HepG2 (cell line): ENCODE measurements around the gene PPP1R15B. TPM values are rescaled to one million over a fixed set of nuclear protein-coding genes. Genes with fewer than 3 reads are reported as not detected.

Experiments used
- ATAC-seq: fragments of 200-7000 bp; cut with Tn5 transposase; 3 replicates; pipeline ENCODE4 v1.9.1; 2020; ENCODE audit warnings: mild to moderate bottlenecking, moderate library complexity
- BruUV-seq: library from RNA; stranded (reverse); fragments of 400-500 nt; replicated peaks from 2 replicates; lab custom pipeline; 2021; lab: Mats Ljungman, UMichigan
- CTCF ChIA-PET: fragments of 300-600 bp; formaldehyde crosslinking; extraction: SDS; loops from one replicate; lab custom pipeline; 2021; ENCODE audit warnings: low total read pairs, inconsistent platforms, low intra/inter-chr PET ratio; lab: Yijun Ruan, JAX
- POLR2A ChIA-PET: fragments of 350-600 bp; sonication (Branson Sonifier 250); formaldehyde crosslinking; loops from one replicate; lab custom pipeline; 2020; ENCODE audit warnings: antibody characterized with exemption, inconsistent platforms; lab: Yijun Ruan, JAX
- DNase-seq: peaks from one replicate; pipeline ENCODE4 v3.0.0-alpha.2; 2015; ENCODE audit warnings: low spot score
- FAIRE-seq: peaks from 3 replicates; lab custom pipeline; 2011; peaks lifted over from hg19 to GRCh38; lab: Jason Lieb, UNC
- H2AFZ ChIP-seq: one replicate; pipeline ENCODE4 v1.6.1; 2011; ENCODE audit warnings: low read length, inconsistent platforms
- H3K27ac ChIP-seq: fragments of 300-600 bp; 3 replicates; pipeline ENCODE4 v1.8.0; 2011; ENCODE audit warnings: mixed run types, mild to moderate bottlenecking, mixed read lengths, low read length, inconsistent platforms; ENCODE audit not compliant: insufficient read depth; ENCODE audit errors: extremely low read length
- H3K27me3 ChIP-seq, 2 experiments: fragments of 200-600 bp in 1 of 2; 2 replicates in 1 of 2; 3 replicates in 1 of 2; pipeline versions ENCODE4 v1.6.0 to v1.8.0; 2011; ENCODE audit warnings: low read length in 2 of 2, mild to moderate bottlenecking in 2 of 2, moderate library complexity in 2 of 2, inconsistent platforms in 1 of 2; ENCODE audit not compliant: insufficient read depth in 2 of 2, control insufficient read depth in 1 of 2
- H3K36me3 ChIP-seq, 2 experiments: fragments of 200-600 bp in 1 of 2; replicated peaks in 1 of 2; 2 replicates in 1 of 2; 3 replicates in 1 of 2; pipeline versions ENCODE4 v1.5.1 to v1.8.0; 2011; ENCODE audit warnings: low read length in 2 of 2, inconsistent platforms in 1 of 2; ENCODE audit not compliant: insufficient read depth in 2 of 2, control insufficient read depth in 1 of 2
- H3K4me1 ChIP-seq: 2 replicates; pipeline ENCODE4 v1.5.1; 2012; ENCODE audit warnings: low read length, inconsistent platforms; ENCODE audit not compliant: insufficient read depth
- H3K4me2 ChIP-seq: 2 replicates; pipeline ENCODE4 v1.6.0; 2011; ENCODE audit warnings: low read depth, low read length, inconsistent platforms
- H3K4me3 ChIP-seq, 3 experiments: fragments of 200-600 bp in 1 of 3; sonication (generic), shearing (Covaris generic) in 1 of 3; replicated peaks in 1 of 3; 2 replicates each; pipeline ENCODE4 v1.5.1; 2011 to 2016; ENCODE audit warnings: low read length in 3 of 3, inconsistent platforms in 2 of 3, low read depth in 2 of 3, mild to moderate bottlenecking in 2 of 3, control low read depth in 1 of 3, mixed read lengths in 1 of 3; ENCODE audit not compliant: insufficient read depth in 1 of 3
- H3K79me2 ChIP-seq: one replicate; pipeline ENCODE4 v1.6.1; 2011; ENCODE audit warnings: low read length, inconsistent platforms; ENCODE audit not compliant: insufficient read depth
- H3K9ac ChIP-seq: 2 replicates; pipeline ENCODE4 v1.6.0; 2011; ENCODE audit warnings: mild to moderate bottlenecking, low read depth, low read length, inconsistent platforms; ENCODE audit not compliant: insufficient read depth
- H3K9me3 ChIP-seq: 2 replicates; pipeline ENCODE4 v1.5.1; 2012; ENCODE audit warnings: mild to moderate bottlenecking, low read length
- H4K20me1 ChIP-seq: 2 replicates; pipeline ENCODE4 v1.6.0; 2011; ENCODE audit warnings: inconsistent platforms, mild to moderate bottlenecking, low read length, moderate library complexity; ENCODE audit not compliant: insufficient read depth
- MYC ChIP-seq: sonication (generic); formaldehyde crosslinking; IDR thresholded peaks from 2 replicates; pipeline ENCODE4 v1.9.0; 2021; ENCODE audit warnings: missing genetic modification reagents, borderline replicate concordance
- TOPORS ChIP-seq: sonication (generic); formaldehyde crosslinking; IDR thresholded peaks from 2 replicates; pipeline ENCODE4 v1.8.0; 2023; ENCODE audit warnings: mild to moderate bottlenecking, missing genetic modification reagents
- U2AF1 ChIP-seq: fragments of 200-400 bp; formaldehyde crosslinking; optimal IDR thresholded peaks from 2 replicates; pipeline ENCODE3; 2017; ENCODE audit warnings: mild to moderate bottlenecking, low read depth, low read length
- ZNF609 ChIP-seq: sonication (generic); formaldehyde crosslinking; IDR thresholded peaks from 2 replicates; pipeline ENCODE4 v1.4.0; 2020; ENCODE audit warnings: mild to moderate bottlenecking, missing genetic modification reagents, borderline replicate concordance
- ZNF619 ChIP-seq: sonication (generic); formaldehyde crosslinking; IDR thresholded peaks from 2 replicates; pipeline ENCODE4 v1.4.0; 2020; ENCODE audit warnings: mild to moderate bottlenecking, missing genetic modification reagents
- ZNF841 ChIP-seq: sonication (generic); formaldehyde crosslinking; IDR thresholded peaks from 2 replicates; pipeline ENCODE4 v1.8.1; 2023; ENCODE audit warnings: missing genetic modification reagents, borderline replicate concordance
- WGBS: methylation state at CpG from one replicate; pipeline ENCODE4 v1.1.6; 2017; ENCODE audit warnings: low lambda C conversion rate; 5-methylcytosine and 5-hydroxymethylcytosine counted together
- in situ Hi-C: cut with HindIII; loops from 2 replicates; pipeline ENCODE4 v1.10.0; 2017; ENCODE audit warnings: low pct_unique_long_range_greater_than_20kb; ENCODE audit not compliant: extremely low pct_ligation_motif_present
- intact Hi-C: fragments of 100-400 bp; cut with micrococcal nuclease; formaldehyde crosslinking; loops from one replicate; pipeline ENCODE4 v1.10.0; 2022; ENCODE audit not compliant: unreplicated experiment
- polyA plus RNA-seq, 8 experiments: library from polyadenylated mRNA; depleted of rRNA in 3 of 8; stranded (reverse) in 7 of 8; unstranded in 1 of 8; fragments of >200 nt; fragmentation: Illumina TruSeq in 4 of 8; extraction: Trizol in 4 of 8; gene quantifications; 2 replicates each; pipeline versions ENCODE4 v1.2.1 to v1.2.3, GENCODE V29; 2011 to 2016; ENCODE audit warnings: low read depth in 4 of 8, missing spikeins in 1 of 8, mixed read lengths in 1 of 8; ENCODE audit not compliant: insufficient read depth in 1 of 8
- total RNA-seq, 5 experiments: library from RNA; depleted of rRNA; stranded (reverse); fragments of >200 nt; fragmentation: Illumina TruSeq; extraction: Trizol; gene quantifications; 2 replicates each; pipeline ENCODE4 v1.2.3, GENCODE V29; 2016; ENCODE audit warnings: low read depth in 1 of 5

Gene PPP1R15B
- total and polyA plus RNA-seq, 2 of the 13 experiments (the other 11 are each of a cell fraction or from before 2014, with no cell fraction given), result 13.4 to 23.8 TPM

GRCh38 chr1:204448344-204448964, 36.8 kb upstream of the PPP1R15B start (continued):
- TF ChIP-seq ZNF609, result no peak
- TF ChIP-seq ZNF841 (CRISPR knock-in tag), result no peak
- no peak for TF ChIP-seq U2AF1
- no peak for TF ChIP-seq ZNF619 (CRISPR knock-in tag)
- no peak for TF ChIP-seq MYC

- no peaks in the 10 kb centered on the region for H3K27me3 ChIP-seq
- no peaks in the 10 kb centered on the region for H4K20me1 ChIP-seq
- H3K27ac ChIP-seq, result no peak overlapping the region
- no TSS peak for BruUV-seq
- 62% methylated on average over 4 of the region's 4 CpGs for WGBS
- H3K4me3 ChIP-seq, result no peak overlapping the region
- no peak overlapping the region for H2AFZ ChIP-seq
- ChIA-PET POLR2A (interaction anchor here (1.7 kb wide), 1 partner anchor 46 kb away, joined by 7 read pairs; the partner anchor contains the start of gene PIK3C2B), CTCF (interaction anchor here (3.0 kb wide), 1 partner anchor 54 kb away, joined by 78 read pairs; no protein-coding TSS in a partner anchor)
- H3K9me3 ChIP-seq, result no peaks in the 10 kb centered on the region
- in situ Hi-C loops, result loop anchor here (5.0 kb wide), 1 partner anchor 55 kb away; no protein-coding TSS in a partner anchor
- no peak for DNase-seq
- no peaks in the 10 kb centered on the region for H3K79me2 ChIP-seq
- H3K4me1 ChIP-seq, result peaks cover 12% of the 10 kb centered on the region
- no peak overlapping the region for H3K4me2 ChIP-seq
- ATAC-seq, result no peak
- no peak for FAIRE-seq
- H3K9ac ChIP-seq, result no peak overlapping the region
- peaks cover 4 to 5% of the 10 kb centered on the region in 2 experiments; a peak in 4 of 5 replicates for H3K36me3 ChIP-seq
- no peak for TF ChIP-seq TOPORS (CRISPR knock-in tag)
- intact Hi-C loops, result loop anchor here (2.0 kb wide), 2 partner anchors 15 to 47 kb away; partner anchors contain the start of gene PIK3C2B
These were observed 36.1 kb upstream of the PPP1R15B start for GRCh38 chr1:204447736-204448135.
